Measurements from ENCODE around the gene GNA15.
"Not testable (repeated sequence)": the region's sequence is repeated elsewhere in the genome, so short reads cannot be mapped to it uniquely, and the experiment has no call there.

Gene GNA15

GRCh38 chr19:3163943-3164342 lies 28.1 kb downstream of the GNA15 start:
- no peaks in the 10 kb centered on the region for H3K9me3 ChIP-seq (ENCODE audit: control insufficient read depth, insufficient read depth, low read length)

GRCh38 chr19:3167533-3168272 lies 31.9 kb downstream of the GNA15 start:
- no peak overlapping the region for H3K4me3 ChIP-seq (ENCODE audit: low read depth, low read length)
- no peak overlapping the region for H3K27ac ChIP-seq (ENCODE audit: low read depth, low read length)
- no peaks in the 10 kb centered on the region; the same call in 1 of the 2 replicates for H3K27me3 ChIP-seq (ENCODE audit: control insufficient read depth, insufficient read depth, low read length)
- no peak overlapping the region for H3K9ac ChIP-seq (ENCODE audit: low read depth, low read length)
- H3K4me1 ChIP-seq (ENCODE audit: control insufficient read depth, insufficient read depth, low read length): no peaks in the 10 kb centered on the region; the same call in 1 of the 2 replicates
- H3K36me3 ChIP-seq (ENCODE audit: control insufficient read depth, insufficient read depth, low read length): no peaks in the 10 kb centered on the region
- H3K9me3 ChIP-seq (ENCODE audit: control insufficient read depth, insufficient read depth, low read length): no peaks in the 10 kb centered on the region

More at GRCh38 chr19:3163943-3164342, 28.1 kb downstream of the GNA15 start:
- no peaks in the 10 kb centered on the region; the same call in 1 of the 2 replicates for H3K27me3 ChIP-seq (ENCODE audit: control insufficient read depth, insufficient read depth, low read length)
- no peaks in the 10 kb centered on the region; the same call in 1 of the 2 replicates for H3K4me1 ChIP-seq (ENCODE audit: control insufficient read depth, insufficient read depth, low read length)
- no peak overlapping the region for H3K27ac ChIP-seq (ENCODE audit: low read depth, low read length)
- H3K4me3 ChIP-seq (ENCODE audit: low read depth, low read length): peak overlapping the region; percentile 65
- H3K36me3 ChIP-seq (ENCODE audit: control insufficient read depth, insufficient read depth, low read length): no peaks in the 10 kb centered on the region
- no peak overlapping the region for H3K9ac ChIP-seq (ENCODE audit: low read depth, low read length)

GRCh38 chr19:3171894-3172672 lies 36.2 kb downstream of the GNA15 start:
- Histone ChIP-seq H3K27ac (ENCODE audit: low read depth, low read length) (no peak overlapping the region), H3K4me3 (ENCODE audit: low read depth, low read length) (no peak overlapping the region), H3K9ac (ENCODE audit: low read depth, low read length) (no peak overlapping the region), H3K27me3 (ENCODE audit: control insufficient read depth, insufficient read depth, low read length) (no peaks in the 10 kb centered on the region), H3K36me3 (ENCODE audit: control insufficient read depth, insufficient read depth, low read length) (no peaks in the 10 kb centered on the region), H3K4me1 (ENCODE audit: control insufficient read depth, insufficient read depth, low read length) (no peaks in the 10 kb centered on the region), H3K9me3 (ENCODE audit: control insufficient read depth, insufficient read depth, low read length) (no peaks in the 10 kb centered on the region)

- H3K9ac ChIP-seq (ENCODE audit: low read depth, low read length); H3K9me3 ChIP-seq (ENCODE audit: control insufficient read depth, insufficient read depth, low read length); H3K27ac ChIP-seq (ENCODE audit: low read depth, low read length); H3K4me1 ChIP-seq (ENCODE audit: control insufficient read depth, insufficient read depth, low read length); H3K36me3 ChIP-seq (ENCODE audit: control insufficient read depth, insufficient read depth, low read length); H3K27me3 ChIP-seq (ENCODE audit: control insufficient read depth, insufficient read depth, low read length); H3K4me3 ChIP-seq (ENCODE audit: low read depth, low read length): not testable (repeated sequence)
These were observed 36.8 kb downstream of the GNA15 start for GRCh38 chr19:3172673-3173000.

GRCh38 chr19:3175781-3176714 lies 40.2 kb downstream of the GNA15 start:
- Histone ChIP-seq H3K27ac (ENCODE audit: low read depth, low read length) (no peak overlapping the region), H3K36me3 (ENCODE audit: control insufficient read depth, insufficient read depth, low read length) (no peaks in the 10 kb centered on the region), H3K4me1 (ENCODE audit: control insufficient read depth, insufficient read depth, low read length) (no peaks in the 10 kb centered on the region), H3K27me3 (ENCODE audit: control insufficient read depth, insufficient read depth, low read length) (no peaks in the 10 kb centered on the region), H3K9ac (ENCODE audit: low read depth, low read length) (no peak overlapping the region), H3K9me3 (ENCODE audit: control insufficient read depth, insufficient read depth, low read length) (no peaks in the 10 kb centered on the region), H3K4me3 (ENCODE audit: low read depth, low read length) (no peak overlapping the region)

- no peak overlapping the region for H3K27ac ChIP-seq (ENCODE audit: low read depth, low read length)
- H3K4me1 ChIP-seq (ENCODE audit: control insufficient read depth, insufficient read depth, low read length): no peaks in the 10 kb centered on the region
- no peak overlapping the region for H3K4me3 ChIP-seq (ENCODE audit: low read depth, low read length)
- no peak overlapping the region for H3K9ac ChIP-seq (ENCODE audit: low read depth, low read length)
- no peaks in the 10 kb centered on the region for H3K27me3 ChIP-seq (ENCODE audit: control insufficient read depth, insufficient read depth, low read length)
- no peaks in the 10 kb centered on the region for H3K36me3 ChIP-seq (ENCODE audit: control insufficient read depth, insufficient read depth, low read length)
- no peaks in the 10 kb centered on the region for H3K9me3 ChIP-seq (ENCODE audit: control insufficient read depth, insufficient read depth, low read length)
These were observed 41.1 kb downstream of the GNA15 start for GRCh38 chr19:3176715-3177501.

- Histone ChIP-seq H3K36me3 (ENCODE audit: control insufficient read depth, insufficient read depth, low read length) (no peaks in the 10 kb centered on the region), H3K9me3 (ENCODE audit: control insufficient read depth, insufficient read depth, low read length) (no peaks in the 10 kb centered on the region), H3K27me3 (ENCODE audit: control insufficient read depth, insufficient read depth, low read length) (no peaks in the 10 kb centered on the region), H3K4me3 (ENCODE audit: low read depth, low read length) (no peak within 1 kb of the TSS), H3K27ac (ENCODE audit: low read depth, low read length) (no peak within 1 kb of the TSS), H3K9ac (ENCODE audit: low read depth, low read length) (no peak within 1 kb of the TSS), H3K4me1 (ENCODE audit: control insufficient read depth, insufficient read depth, low read length) (no peaks in the 10 kb centered on the region)
These were observed 42.6 kb downstream of the GNA15 start, which contains the start of gene S1PR4 for GRCh38 chr19:3178377-3178972. TSS of gene S1PR4 (plus strand) at chr19:3178769. CDS start at chr19:3178793, 24 bp downstream.

- no peak overlapping the region for H3K4me3 ChIP-seq (ENCODE audit: low read depth, low read length)
- no peaks in the 10 kb centered on the region for H3K4me1 ChIP-seq (ENCODE audit: control insufficient read depth, insufficient read depth, low read length)
- no peaks in the 10 kb centered on the region for H3K27me3 ChIP-seq (ENCODE audit: control insufficient read depth, insufficient read depth, low read length)
- no peak overlapping the region for H3K27ac ChIP-seq (ENCODE audit: low read depth, low read length)
- H3K36me3 ChIP-seq (ENCODE audit: control insufficient read depth, insufficient read depth, low read length): no peaks in the 10 kb centered on the region
- H3K9ac ChIP-seq (ENCODE audit: low read depth, low read length): no peak overlapping the region
- H3K9me3 ChIP-seq (ENCODE audit: control insufficient read depth, insufficient read depth, low read length): no peaks in the 10 kb centered on the region
These were observed 43.3 kb downstream of the GNA15 start for GRCh38 chr19:3178973-3179738.

GRCh38 chr19:3179739-3180293 lies 44.0 kb downstream of the GNA15 start:
- no peak overlapping the region for H3K4me3 ChIP-seq (ENCODE audit: low read depth, low read length)
- no peak overlapping the region for H3K27ac ChIP-seq (ENCODE audit: low read depth, low read length)
- H3K27me3 ChIP-seq (ENCODE audit: control insufficient read depth, insufficient read depth, low read length): no peaks in the 10 kb centered on the region
- H3K4me1 ChIP-seq (ENCODE audit: control insufficient read depth, insufficient read depth, low read length): no peaks in the 10 kb centered on the region
- H3K36me3 ChIP-seq (ENCODE audit: control insufficient read depth, insufficient read depth, low read length): no peaks in the 10 kb centered on the region
- H3K9me3 ChIP-seq (ENCODE audit: control insufficient read depth, insufficient read depth, low read length): no peaks in the 10 kb centered on the region
- H3K9ac ChIP-seq (ENCODE audit: low read depth, low read length): no peak overlapping the region
